ENCODE data around the gene MAB21L4.

Gene MAB21L4

DNA sequence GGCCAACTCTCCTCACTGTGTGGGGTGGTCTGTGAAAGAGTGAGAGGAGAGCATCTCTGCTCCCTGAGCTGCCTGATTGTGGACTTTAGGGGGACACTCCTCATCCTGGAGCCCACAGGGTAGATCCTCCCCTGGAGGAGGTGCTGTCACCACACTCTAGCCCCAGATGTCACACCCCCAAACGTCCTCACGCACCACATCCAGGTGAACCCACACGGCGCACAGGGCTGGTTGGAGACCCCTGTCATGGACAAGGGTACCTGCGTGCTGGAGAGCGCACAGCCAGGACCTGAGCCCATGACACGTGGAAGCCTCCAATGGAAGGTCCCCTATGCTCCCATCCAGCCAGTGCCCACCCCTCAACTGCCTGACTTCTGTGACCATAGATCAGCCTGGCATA, 16.9 kb downstream of the MAB21L4 start:
- Histone ChIP-seq H3K4me3 (ENCODE audit: low read depth, low read length) (no peak overlapping the region), H3K4me1 (ENCODE audit: control insufficient read depth, insufficient read depth, low read length) (no peaks in the 10 kb centered on the region; the same call in 1 of the 2 replicates), H3K9ac (ENCODE audit: low read length) (no peak overlapping the region), H3K27me3 (ENCODE audit: control insufficient read depth, insufficient read depth, low read length) (no peaks in the 10 kb centered on the region), H3K36me3 (ENCODE audit: control insufficient read depth, insufficient read depth, low read length) (no peaks in the 10 kb centered on the region), H3K27ac (ENCODE audit: low read depth, low read length) (no peak overlapping the region), H3K9me3 (ENCODE audit: control insufficient read depth, insufficient read depth, low read depth, low read length) (no peaks in the 10 kb centered on the region)

DNA sequence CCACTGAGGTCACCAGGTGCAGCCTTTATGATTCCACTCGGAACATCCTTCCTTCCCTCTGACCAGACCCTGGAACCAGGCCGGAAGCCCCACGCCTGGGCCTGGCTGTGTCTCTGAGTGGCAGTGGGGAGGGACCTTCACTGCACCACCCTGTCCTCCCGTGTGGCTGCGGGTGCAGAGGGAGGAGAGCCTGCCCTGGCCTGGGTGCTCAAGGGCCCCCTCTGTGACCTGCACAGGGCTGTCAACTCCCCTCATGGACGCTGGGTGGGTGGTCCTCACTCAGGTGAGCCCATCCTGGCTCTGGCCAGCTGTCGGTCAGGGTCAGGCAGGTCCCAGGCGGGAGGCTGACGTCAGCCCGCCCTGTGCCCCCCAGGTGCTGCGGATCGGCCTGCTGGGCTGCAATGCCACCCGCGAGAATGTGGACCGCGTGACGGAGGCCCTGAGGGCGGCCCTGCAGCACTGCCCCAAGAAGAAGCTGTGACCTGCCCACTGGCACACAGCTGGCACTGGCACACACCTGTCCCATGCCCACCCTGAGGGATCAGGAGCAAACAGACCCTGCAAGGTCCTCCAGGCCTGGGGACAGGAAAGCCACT, 17.5 kb downstream of the MAB21L4 start:
- Histone ChIP-seq H3K27me3 (ENCODE audit: control insufficient read depth, insufficient read depth, low read length) (no peaks in the 10 kb centered on the region), H3K27ac (ENCODE audit: low read depth, low read length) (no peak overlapping the region), H3K36me3 (ENCODE audit: control insufficient read depth, insufficient read depth, low read length) (no peaks in the 10 kb centered on the region), H3K4me1 (ENCODE audit: control insufficient read depth, insufficient read depth, low read length) (no peaks in the 10 kb centered on the region; the same call in 1 of the 2 replicates), H3K9me3 (ENCODE audit: control insufficient read depth, insufficient read depth, low read depth, low read length) (no peaks in the 10 kb centered on the region), H3K9ac (ENCODE audit: low read length) (no peak overlapping the region), H3K4me3 (ENCODE audit: low read depth, low read length) (no peak overlapping the region)

DNA sequence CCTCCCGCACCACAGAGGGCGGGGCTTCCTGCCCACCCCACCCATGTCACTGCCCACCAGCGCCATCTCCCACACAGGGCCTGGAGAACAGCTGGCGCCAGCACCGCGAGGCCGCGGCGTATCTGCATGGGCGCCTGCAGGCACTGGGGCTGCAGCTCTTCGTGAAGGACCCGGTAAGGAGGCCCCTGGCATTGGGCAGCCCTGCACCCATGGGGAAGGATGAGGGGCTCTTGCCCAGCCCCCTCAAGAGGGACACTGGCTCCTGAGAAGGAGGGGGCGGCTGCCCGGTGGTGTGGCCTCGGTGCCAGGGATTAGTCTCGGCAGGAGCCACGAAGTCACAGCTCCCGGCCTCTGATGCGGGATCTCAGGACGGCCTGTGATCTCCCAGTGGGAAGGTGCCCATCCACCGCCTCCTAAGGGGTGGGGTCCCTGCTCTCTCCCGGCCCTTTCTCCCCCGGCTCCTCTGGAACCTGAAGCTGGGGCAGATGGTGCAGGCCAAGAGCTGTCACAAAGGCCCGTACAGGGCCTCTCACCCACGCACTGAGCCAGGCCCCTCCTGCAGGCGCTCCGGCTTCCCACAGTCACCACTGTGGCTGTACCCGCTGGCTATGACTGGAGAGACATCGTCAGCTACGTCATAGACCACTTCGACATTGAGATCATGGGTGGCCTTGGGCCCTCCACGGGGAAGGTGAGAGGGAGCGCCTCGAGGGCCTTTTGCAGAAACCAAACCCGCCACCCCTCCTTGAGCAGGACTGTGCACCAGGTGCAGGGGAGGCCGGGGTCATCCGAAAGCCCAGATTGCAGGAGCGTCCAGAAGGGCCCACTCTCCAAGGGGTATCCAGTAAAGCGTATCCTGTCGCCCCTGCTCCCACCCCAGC, 18.3 kb downstream of the MAB21L4 start:
- H3K9ac ChIP-seq (ENCODE audit: low read length): no peak overlapping the region
- H3K36me3 ChIP-seq (ENCODE audit: control insufficient read depth, insufficient read depth, low read length): no peaks in the 10 kb centered on the region
- H3K4me3 ChIP-seq (ENCODE audit: low read depth, low read length): no peak overlapping the region
- no peaks in the 10 kb centered on the region; the same call in 1 of the 2 replicates for H3K4me1 ChIP-seq (ENCODE audit: control insufficient read depth, insufficient read depth, low read length)
- no peak overlapping the region for H3K27ac ChIP-seq (ENCODE audit: low read depth, low read length)
- H3K9me3 ChIP-seq (ENCODE audit: control insufficient read depth, insufficient read depth, low read depth, low read length): no peaks in the 10 kb centered on the region
- no peaks in the 10 kb centered on the region for H3K27me3 ChIP-seq (ENCODE audit: control insufficient read depth, insufficient read depth, low read length)

DNA sequence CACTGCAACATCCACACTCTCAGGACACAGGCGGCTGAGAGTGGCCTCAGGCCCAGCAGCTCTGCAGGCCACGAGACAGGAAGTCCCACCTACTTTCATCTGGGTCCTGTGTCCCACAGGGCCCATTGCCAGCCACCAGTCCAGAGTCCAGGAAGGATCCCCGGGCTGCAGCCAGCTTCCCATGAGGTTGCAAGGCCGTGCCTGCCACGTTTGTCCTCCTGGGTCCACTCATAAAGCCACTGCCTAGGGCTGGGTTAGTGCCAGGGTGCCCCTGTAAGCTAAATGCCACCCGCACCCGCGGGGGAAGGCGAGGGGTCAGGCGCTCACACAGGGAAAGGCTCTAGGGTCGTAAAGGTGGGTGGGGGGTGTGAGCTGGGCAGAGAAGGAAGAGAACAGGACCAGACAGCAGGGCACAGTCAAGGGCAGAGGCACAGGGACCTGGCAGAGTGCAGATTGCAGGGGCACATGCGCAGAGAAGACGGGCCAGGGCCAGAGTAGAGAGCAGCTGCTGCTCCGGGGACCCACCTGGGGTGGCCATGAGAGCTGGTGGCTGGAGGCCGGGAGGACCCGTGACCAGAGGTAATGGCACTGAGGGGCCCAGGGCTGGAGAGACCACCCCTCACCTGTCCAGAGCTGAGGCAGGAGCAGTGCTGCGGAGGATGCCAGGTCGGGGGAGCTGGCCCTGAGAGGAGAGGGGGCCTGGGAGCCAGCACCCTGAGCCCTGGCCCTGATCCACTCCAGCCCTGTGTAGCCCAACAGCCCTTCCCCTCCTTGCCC, 19.3 kb downstream of the MAB21L4 start:
- Histone ChIP-seq H3K4me3 (ENCODE audit: low read depth, low read length) (no peak overlapping the region), H3K4me1 (ENCODE audit: control insufficient read depth, insufficient read depth, low read length) (no peaks in the 10 kb centered on the region; the same call in 1 of the 2 replicates), H3K9me3 (ENCODE audit: control insufficient read depth, insufficient read depth, low read depth, low read length) (no peaks in the 10 kb centered on the region), H3K36me3 (ENCODE audit: control insufficient read depth, insufficient read depth, low read length) (no peaks in the 10 kb centered on the region), H3K9ac (ENCODE audit: low read length) (no peak overlapping the region), H3K27ac (ENCODE audit: low read depth, low read length) (no peak overlapping the region), H3K27me3 (ENCODE audit: control insufficient read depth, insufficient read depth, low read length) (no peaks in the 10 kb centered on the region)

DNA sequence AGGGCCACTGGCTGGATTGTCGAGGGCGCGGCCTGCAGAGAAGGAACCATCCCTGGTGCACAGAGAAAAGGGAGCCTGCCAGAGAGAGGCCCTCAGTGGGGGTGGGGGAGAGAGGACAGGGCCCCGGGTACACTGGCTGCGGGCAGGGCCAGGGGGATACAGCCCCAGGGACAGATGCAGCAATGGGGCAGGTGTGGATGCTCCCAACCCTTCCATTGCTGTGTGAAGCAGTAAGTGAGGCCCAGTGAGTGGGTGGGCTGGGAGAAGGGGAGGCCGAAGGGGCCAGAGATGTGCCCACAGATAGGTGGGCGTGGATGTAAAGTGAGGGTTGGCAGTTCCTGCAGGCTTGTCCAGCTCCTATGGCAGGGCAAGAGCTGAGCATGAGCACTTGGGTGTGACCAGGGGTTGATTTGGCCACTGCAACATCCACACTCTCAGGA, 19.9 kb downstream of the MAB21L4 start:
- H3K36me3 ChIP-seq (ENCODE audit: control insufficient read depth, insufficient read depth, low read length): no peaks in the 10 kb centered on the region
- no peak overlapping the region for H3K9ac ChIP-seq (ENCODE audit: low read length)
- H3K4me1 ChIP-seq (ENCODE audit: control insufficient read depth, insufficient read depth, low read length): no peaks in the 10 kb centered on the region; the same call in 1 of the 2 replicates
- no peaks in the 10 kb centered on the region for H3K27me3 ChIP-seq (ENCODE audit: control insufficient read depth, insufficient read depth, low read length)
- H3K27ac ChIP-seq (ENCODE audit: low read depth, low read length): no peak overlapping the region
- H3K9me3 ChIP-seq (ENCODE audit: control insufficient read depth, insufficient read depth, low read depth, low read length): no peaks in the 10 kb centered on the region
- no peak overlapping the region for H3K4me3 ChIP-seq (ENCODE audit: low read depth, low read length)

DNA sequence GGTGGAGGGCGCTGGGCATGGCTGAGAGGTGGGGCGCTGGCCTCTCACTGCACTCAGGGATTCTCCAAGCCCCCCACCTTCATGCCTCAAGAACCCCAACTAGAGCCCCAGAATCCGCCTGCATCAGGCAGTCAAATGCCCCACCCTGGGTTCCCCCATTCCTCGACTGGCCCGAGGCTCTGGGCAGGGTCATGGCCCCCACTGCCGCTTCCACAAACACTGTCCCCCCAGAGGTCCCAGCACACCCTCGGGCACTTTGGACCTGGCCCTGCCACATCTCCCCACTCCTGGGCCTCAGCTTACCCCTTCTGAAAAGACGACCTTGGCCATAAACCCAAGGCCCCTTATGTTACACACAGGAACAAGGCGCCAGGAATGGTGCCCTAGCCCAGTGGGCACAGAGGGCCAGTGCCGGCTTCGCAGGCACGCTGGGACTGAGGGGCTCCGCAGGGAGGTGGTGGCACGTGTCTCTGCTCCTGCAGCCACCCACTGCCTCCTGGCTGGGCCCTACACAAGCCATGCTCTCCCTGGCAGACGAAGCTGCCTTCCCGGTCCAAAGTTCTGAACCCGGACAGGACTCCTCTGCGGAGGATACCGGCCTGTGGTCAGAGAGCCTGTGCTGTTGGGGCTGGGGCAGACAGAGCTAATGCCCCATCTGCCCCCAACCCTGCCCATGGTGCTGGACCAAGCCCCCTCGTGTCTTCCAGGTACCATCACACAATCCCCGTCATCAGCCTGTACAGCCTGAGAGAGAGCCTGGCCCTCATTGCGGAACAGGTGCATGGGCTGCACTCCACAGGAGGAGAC, 20.5 kb downstream of the MAB21L4 start:
- Histone ChIP-seq H3K4me3 (ENCODE audit: low read depth, low read length) (no peak overlapping the region), H3K27ac (ENCODE audit: low read depth, low read length) (no peak overlapping the region), H3K27me3 (ENCODE audit: control insufficient read depth, insufficient read depth, low read length) (no peaks in the 10 kb centered on the region)

DNA sequence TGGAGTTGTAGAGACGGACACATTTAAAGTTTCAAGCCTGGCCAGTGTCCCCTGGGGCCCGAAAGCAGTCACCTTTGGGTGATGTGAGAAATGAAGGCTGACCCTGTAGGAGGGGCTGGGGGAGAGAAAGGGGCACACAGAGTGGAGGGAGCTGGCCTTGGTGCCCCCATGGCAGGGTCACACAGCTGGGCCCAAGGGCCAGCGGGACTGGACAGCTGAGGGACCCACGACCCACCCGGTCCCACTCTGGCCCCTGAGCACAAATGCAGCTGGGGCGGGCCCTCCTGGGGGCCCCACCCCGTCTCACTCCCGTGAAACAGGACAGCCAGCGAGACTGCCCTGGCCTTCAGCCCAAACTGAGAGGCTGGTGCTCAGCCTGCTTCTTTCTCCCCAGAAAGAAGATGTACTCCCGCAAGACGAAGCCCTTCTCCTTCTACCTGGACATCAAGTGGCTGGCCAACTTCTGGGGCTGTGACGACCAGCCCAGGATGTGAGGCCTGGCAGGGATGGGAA, 21.2 kb downstream of the MAB21L4 start:
- H3K4me3 ChIP-seq (ENCODE audit: low read depth, low read length): no peak overlapping the region
- no peaks in the 10 kb centered on the region; the same call in 1 of the 2 replicates for H3K4me1 ChIP-seq (ENCODE audit: control insufficient read depth, insufficient read depth, low read length)
- H3K9me3 ChIP-seq (ENCODE audit: control insufficient read depth, insufficient read depth, low read depth, low read length): no peaks in the 10 kb centered on the region
- no peak overlapping the region for H3K27ac ChIP-seq (ENCODE audit: low read depth, low read length)
- H3K36me3 ChIP-seq (ENCODE audit: control insufficient read depth, insufficient read depth, low read length): no peaks in the 10 kb centered on the region
- H3K9ac ChIP-seq (ENCODE audit: low read length): no peak overlapping the region
- H3K27me3 ChIP-seq (ENCODE audit: control insufficient read depth, insufficient read depth, low read length): no peaks in the 10 kb centered on the region

More for the DNA sequence above, 20.5 kb downstream of the MAB21L4 start:
- no peak overlapping the region for H3K9ac ChIP-seq (ENCODE audit: low read length)
- no peaks in the 10 kb centered on the region for H3K9me3 ChIP-seq (ENCODE audit: control insufficient read depth, insufficient read depth, low read depth, low read length)
- no peaks in the 10 kb centered on the region; the same call in 1 of the 2 replicates for H3K4me1 ChIP-seq (ENCODE audit: control insufficient read depth, insufficient read depth, low read length)
- no peaks in the 10 kb centered on the region for H3K36me3 ChIP-seq (ENCODE audit: control insufficient read depth, insufficient read depth, low read length)

DNA sequence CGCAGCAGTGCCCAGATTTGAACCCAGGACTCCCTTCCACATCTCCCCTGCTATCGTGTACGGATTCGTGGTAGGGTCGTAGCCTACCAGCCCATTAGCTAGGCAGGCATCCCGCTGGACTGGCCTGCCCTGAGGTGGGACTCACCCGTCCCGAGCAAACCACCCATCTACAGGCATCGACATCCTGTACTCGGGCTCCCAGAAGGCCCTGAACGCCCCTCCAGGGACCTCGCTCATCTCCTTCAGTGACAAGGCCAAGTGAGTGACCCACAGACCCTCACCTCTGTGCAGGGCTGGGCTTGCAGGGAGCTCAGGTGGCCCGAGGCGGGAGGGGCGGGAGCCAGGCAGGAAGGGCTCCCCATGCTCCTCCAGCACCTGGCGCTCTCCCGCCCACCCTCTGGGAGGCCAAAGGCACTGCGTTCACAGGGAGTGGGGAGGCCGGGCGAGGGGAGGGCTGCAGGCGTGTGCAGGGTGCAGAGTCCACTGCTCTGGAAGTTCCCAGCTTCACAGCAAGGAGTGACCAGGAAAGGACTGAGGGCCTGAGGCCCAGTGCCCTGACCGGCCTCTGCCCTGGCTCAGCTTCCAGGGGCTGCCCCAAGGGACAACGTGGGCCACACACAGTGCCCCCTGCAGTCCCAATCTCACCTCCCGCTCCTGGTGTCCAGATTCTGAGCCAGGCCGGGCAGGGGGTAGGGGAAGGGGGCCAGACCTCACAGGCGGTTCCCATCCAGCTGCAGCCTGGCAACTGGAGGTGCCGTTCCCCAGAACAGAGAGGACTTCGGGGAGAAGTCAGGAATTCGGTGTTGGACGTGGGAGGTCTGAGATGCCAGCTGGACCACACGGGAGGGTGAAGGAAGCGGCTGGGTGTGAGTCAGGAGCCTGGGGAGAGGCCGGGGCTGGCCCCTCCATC, 21.9 kb downstream of the MAB21L4 start:
- H3K4me1 ChIP-seq (ENCODE audit: control insufficient read depth, insufficient read depth, low read length): no peaks in the 10 kb centered on the region; the same call in 1 of the 2 replicates
- no peak overlapping the region for H3K27ac ChIP-seq (ENCODE audit: low read depth, low read length)
- H3K9ac ChIP-seq (ENCODE audit: low read length): no peak overlapping the region
- H3K9me3 ChIP-seq (ENCODE audit: control insufficient read depth, insufficient read depth, low read depth, low read length): no peaks in the 10 kb centered on the region
- no peaks in the 10 kb centered on the region for H3K27me3 ChIP-seq (ENCODE audit: control insufficient read depth, insufficient read depth, low read length)
- H3K36me3 ChIP-seq (ENCODE audit: control insufficient read depth, insufficient read depth, low read length): no peaks in the 10 kb centered on the region
- no peak overlapping the region for H3K4me3 ChIP-seq (ENCODE audit: low read depth, low read length)

DNA sequence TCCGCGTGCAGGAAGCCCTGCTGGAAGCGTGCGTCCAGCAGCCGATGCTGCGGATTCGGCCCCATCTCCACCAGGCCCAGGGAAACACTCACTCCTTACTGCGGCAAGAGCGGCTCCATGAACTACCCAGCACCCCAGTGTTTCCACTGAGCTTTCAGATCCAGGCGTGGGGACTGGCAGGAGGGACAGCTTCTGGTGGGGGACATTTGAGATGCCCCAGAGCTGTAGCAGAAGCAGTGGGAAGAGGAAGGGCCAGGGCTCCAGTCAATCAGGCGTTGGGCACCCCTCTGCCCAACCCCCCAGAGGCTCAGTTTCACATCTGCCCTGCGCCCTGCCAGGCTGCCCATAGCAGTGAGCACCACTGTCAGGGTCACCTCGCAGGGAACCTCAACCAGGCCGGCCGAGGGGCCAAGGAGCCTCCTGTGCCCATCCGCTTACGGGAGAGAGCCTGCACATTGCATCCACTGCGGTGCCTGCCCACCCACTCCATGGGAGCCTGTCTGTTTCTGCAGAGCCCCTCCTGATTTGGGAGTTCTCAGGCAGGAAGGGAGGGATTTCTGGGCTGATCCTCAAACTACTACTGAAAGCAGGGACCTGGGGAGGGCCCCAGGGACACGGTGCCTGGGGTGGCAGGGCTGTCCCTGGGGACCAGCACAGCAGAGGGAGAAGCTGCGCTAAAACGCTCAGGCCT, 22.7 kb downstream of the MAB21L4 start:
- Histone ChIP-seq H3K27me3 (ENCODE audit: control insufficient read depth, insufficient read depth, low read length) (no peaks in the 10 kb centered on the region), H3K9me3 (ENCODE audit: control insufficient read depth, insufficient read depth, low read depth, low read length) (no peaks in the 10 kb centered on the region), H3K36me3 (ENCODE audit: control insufficient read depth, insufficient read depth, low read length) (no peaks in the 10 kb centered on the region), H3K4me3 (ENCODE audit: low read depth, low read length) (no peak overlapping the region), H3K9ac (ENCODE audit: low read length) (no peak overlapping the region), H3K4me1 (ENCODE audit: control insufficient read depth, insufficient read depth, low read length) (peaks cover 2% of the 10 kb centered on the region; the same call in 1 of the 2 replicates), H3K27ac (ENCODE audit: low read depth, low read length) (no peak overlapping the region)

Data from HUES6 (cell line).